SK-N-DZ (cell line): ENCODE data around the gene ARFIP2.
A peak's percentile ranks its signal among the peaks of the same experiment; 100 is the strongest.

ENCODE experiments used
- DNase-seq: peaks from one replicate; pipeline ENCODE4 v3.0.0-alpha.2; 2015; ENCODE audit warnings: low spot score

ARFIP2 gene

GRCh38 chr11:6443269-6444003, 37.7 kb downstream of the ARFIP2 start:
- peak; percentile 57 for DNase-seq

- DNase-seq = no peak
Observed at GRCh38 chr11:6442441-6442840, 38.7 kb downstream of the ARFIP2 start.

- peak; percentile 37 for DNase-seq
Observed at GRCh38 chr11:6440906-6441358, 40.2 kb downstream of the ARFIP2 start, which contains the start of gene HPX. TSS of gene HPX (minus strand) at chr11:6440987. CDS start at chr11:6440963, 24 bp downstream.

- DNase-seq = peak; percentile 82
Observed at GRCh38 chr11:6438979-6439571, 42.1 kb downstream of the ARFIP2 start.

GRCh38 chr11:6437993-6438392, 43.1 kb downstream of the ARFIP2 start:
- DNase-seq = no peak

- DNase-seq = no peak
Observed at GRCh38 chr11:6437423-6437822, 43.7 kb downstream of the ARFIP2 start.

GRCh38 chr11:6433998-6434660, 47.0 kb downstream of the ARFIP2 start:
- no peak for DNase-seq

GRCh38 chr11:6431861-6432260, 49.3 kb downstream of the ARFIP2 start:
- DNase-seq = no peak

GRCh38 chr11:6427516-6427915, 53.6 kb downstream of the ARFIP2 start:
- DNase-seq = no peak
